OCI-LY1 (cell line): ENCODE measurements around the gene KCNE5.

Source experiments
- H2AFZ ChIP-seq: fragments of 200-600 bp; sonication (generic), shearing (Covaris generic); 2 replicates; pipeline ENCODE4 v1.6.0; 2014; ENCODE audit warnings: antibody characterized with exemption, mild to moderate bottlenecking, low read length
- H3F3A ChIP-seq: fragments of 200-600 bp; sonication (generic), shearing (Covaris generic); 2 replicates; pipeline ENCODE4 v1.6.0; 2014; ENCODE audit warnings: mild to moderate bottlenecking, antibody characterized with exemption, low read length, moderate library complexity; ENCODE audit not compliant: insufficient read depth
- H3K27ac ChIP-seq: fragments of 200-600 bp; sonication (generic); 2 replicates; pipeline ENCODE4 v1.5.1; 2014; ENCODE audit warnings: low read length, mixed run types, mild to moderate bottlenecking, low read depth; ENCODE audit not compliant: poor library complexity, severe bottlenecking
- H3K27me3 ChIP-seq: fragments of 200-600 bp; sonication (generic); 2 replicates; pipeline ENCODE4 v1.6.0; 2014; ENCODE audit warnings: antibody characterized with exemption, mild to moderate bottlenecking, low read length, moderate library complexity; ENCODE audit not compliant: insufficient read depth
- H3K36me3 ChIP-seq: fragments of 200-600 bp; sonication (generic); 2 replicates; pipeline ENCODE4 v1.6.1; 2014; ENCODE audit warnings: mild to moderate bottlenecking, antibody characterized with exemption, low read length, moderate library complexity, mixed read lengths; ENCODE audit not compliant: insufficient read depth
- H3K4me1 ChIP-seq: fragments of 200-600 bp; sonication (generic); 2 replicates; pipeline ENCODE4 v1.5.1; 2014; ENCODE audit warnings: mild to moderate bottlenecking, low read length, moderate library complexity; ENCODE audit not compliant: insufficient read depth, severe bottlenecking
- H3K4me2 ChIP-seq: fragments of 200-600 bp; sonication (generic), shearing (Covaris generic); 2 replicates; pipeline ENCODE4 v1.6.1; 2014; ENCODE audit warnings: low read length
- H3K4me3 ChIP-seq: fragments of 200-600 bp; sonication (generic); 2 replicates; pipeline ENCODE4 v1.5.1; 2014; ENCODE audit warnings: low read length, low read depth, mild to moderate bottlenecking, mixed read lengths; ENCODE audit not compliant: poor library complexity, severe bottlenecking
- H3K79me2 ChIP-seq: fragments of 200-600 bp; shearing (Covaris generic); 2 replicates; pipeline ENCODE4 v1.6.1; 2016; ENCODE audit warnings: mixed run types, low read length, mixed read lengths; ENCODE audit not compliant: insufficient read depth
- H3K9ac ChIP-seq: fragments of 200-600 bp; sonication (generic), shearing (Covaris generic); 2 replicates; pipeline ENCODE4 v1.6.1; 2014; ENCODE audit warnings: mild to moderate bottlenecking, low read length, mixed read lengths
- H3K9me2 ChIP-seq: fragments of 200-600 bp; sonication (generic), shearing (Covaris generic); 2 replicates; pipeline ENCODE4 v1.6.1; 2014; ENCODE audit warnings: low read depth, mild to moderate bottlenecking, low read length, mixed read lengths
- H3K9me3 ChIP-seq: fragments of 200-600 bp; shearing (Covaris generic); 2 replicates; pipeline ENCODE4 v1.6.1; 2014; ENCODE audit warnings: low read length, mixed read lengths
- H4K20me1 ChIP-seq: fragments of 200-600 bp; sonication (generic), shearing (Covaris generic); 2 replicates; pipeline ENCODE4 v1.6.0; 2016; ENCODE audit warnings: mild to moderate bottlenecking, low read length; ENCODE audit not compliant: insufficient read depth
- CTCF ChIP-seq: fragments of 200-600 bp; sonication (generic), shearing (Covaris generic); IDR thresholded peaks from 2 replicates; pipeline ENCODE4 v1.5.1; 2017; ENCODE audit warnings: mild to moderate bottlenecking, antibody characterized with exemption, low read length, moderate library complexity, mixed read lengths
- EZH2 ChIP-seq: fragments of 200-600 bp; sonication (generic), shearing (Covaris generic); IDR thresholded peaks from 2 replicates; pipeline ENCODE4 v1.8.0; 2017; ENCODE audit warnings: borderline replicate concordance, mixed run types, mild to moderate bottlenecking, antibody characterized with exemption, low read length, moderate library complexity, mixed read lengths

KCNE5 gene

GRCh38 chrX:109601486-109601885 lies 23.5 kb downstream of the KCNE5 start:
- Histone ChIP-seq H3K79me2 (no peaks in the 10 kb centered on the region), H3K9ac (no peak overlapping the region), H3F3A (no peaks in the 10 kb centered on the region), H3K9me3 (no peaks in the 10 kb centered on the region), H2AFZ (no peak overlapping the region), H3K27ac (no peak overlapping the region), H3K36me3 (no peaks in the 10 kb centered on the region), H3K4me2 (no peak overlapping the region), H3K9me2 (no peaks in the 10 kb centered on the region), H3K27me3 (no peaks in the 10 kb centered on the region), H3K4me3 (no peak overlapping the region), H3K4me1 (no peaks in the 10 kb centered on the region), H4K20me1 (no peaks in the 10 kb centered on the region)
- no peak for TF ChIP-seq CTCF
- no peak for TF ChIP-seq EZH2

DNA sequence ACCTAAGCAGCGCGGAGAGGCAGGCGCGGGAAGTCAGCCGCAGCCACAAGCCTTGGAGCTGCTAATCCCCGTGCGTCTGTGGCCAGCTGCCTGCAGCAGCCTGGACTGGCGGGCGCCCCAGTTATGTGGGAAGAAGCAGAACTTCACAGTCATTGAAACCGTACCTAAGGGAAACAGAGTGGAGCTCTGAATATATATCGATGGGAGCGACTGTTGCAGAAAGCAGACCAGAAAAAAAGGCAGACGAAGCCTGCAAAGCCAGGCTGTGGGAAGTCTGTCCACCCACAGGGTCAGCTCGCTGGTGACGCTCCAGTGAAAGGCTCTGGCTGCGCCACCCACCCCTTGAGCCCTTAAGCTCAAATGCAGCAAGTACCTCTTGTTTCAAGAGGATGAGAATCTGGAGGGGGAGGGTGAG lies 24.7 kb downstream of the KCNE5 start:
- TF ChIP-seq CTCF (no peak), EZH2 (no peak)

GRCh38 chrX:109596015-109596414 lies 29.0 kb downstream of the KCNE5 start:
- Histone ChIP-seq H3K4me2 (no peak overlapping the region), H3K9me2 (no peaks in the 10 kb centered on the region), H2AFZ (no peak overlapping the region), H3F3A (no peaks in the 10 kb centered on the region), H3K36me3 (no peaks in the 10 kb centered on the region), H3K79me2 (no peaks in the 10 kb centered on the region), H3K9me3 (no peaks in the 10 kb centered on the region), H4K20me1 (no peaks in the 10 kb centered on the region), H3K4me1 (no peaks in the 10 kb centered on the region), H3K27ac (no peak overlapping the region), H3K9ac (no peak overlapping the region), H3K27me3 (no peaks in the 10 kb centered on the region), H3K4me3 (no peak overlapping the region)
- TF ChIP-seq EZH2 (no peak), CTCF (no peak)

More for the DNA sequence above, 24.7 kb downstream of the KCNE5 start:
- no peak overlapping the region for H3K27ac ChIP-seq
- H3K36me3 ChIP-seq, result no peaks in the 10 kb centered on the region
- no peaks in the 10 kb centered on the region for H3K4me1 ChIP-seq
- H3K4me2 ChIP-seq, result no peak overlapping the region
- no peaks in the 10 kb centered on the region for H4K20me1 ChIP-seq
- H3K4me3 ChIP-seq, result no peak overlapping the region
- H3K9ac ChIP-seq, result no peak overlapping the region
- H2AFZ ChIP-seq, result no peak overlapping the region
- no peaks in the 10 kb centered on the region for H3K9me2 ChIP-seq
- H3F3A ChIP-seq, result no peaks in the 10 kb centered on the region
- no peaks in the 10 kb centered on the region for H3K9me3 ChIP-seq
- H3K79me2 ChIP-seq, result no peaks in the 10 kb centered on the region
- H3K27me3 ChIP-seq, result no peaks in the 10 kb centered on the region
